Upper lobe of right lung (tissue), 1 donor: ENCODE results near the gene CRLF3. TPM values are rescaled to one million over a fixed set of nuclear protein-coding genes. Genes with fewer than 3 reads are reported as not detected.

ENCODE experiments used
- ATAC-seq: fragments of 200-7000 bp; cut with Tn5 transposase; one replicate; pipeline ENCODE4 v1.9.1; 2020; ENCODE audit warnings: mild to moderate bottlenecking, moderate library complexity
- DNase-seq: peaks from one replicate; pipeline ENCODE4 v3.0.0-alpha.2; 2020
- H3K27ac ChIP-seq: fragments of 200-600 bp; one replicate; pipeline ENCODE4 v1.8.0; 2022
- H3K27me3 ChIP-seq: fragments of 200-600 bp; one replicate; pipeline ENCODE4 v1.8.0; 2022; ENCODE audit warnings: mild to moderate bottlenecking
- H3K36me3 ChIP-seq: fragments of 200-600 bp; one replicate; pipeline ENCODE4 v1.8.0; 2022
- H3K4me1 ChIP-seq: fragments of 200-600 bp; one replicate; pipeline ENCODE4 v1.8.0; 2022
- H3K4me3 ChIP-seq: fragments of 200-600 bp; one replicate; pipeline ENCODE4 v1.8.0; 2022; ENCODE audit warnings: mild to moderate bottlenecking
- H3K9me3 ChIP-seq: fragments of 200-600 bp; one replicate; pipeline ENCODE4 v1.8.0; 2022
- CTCF ChIP-seq: fragments of 200-600 bp; IDR thresholded peaks from one replicate; pipeline ENCODE4 v1.8.0; 2022; ENCODE audit warnings: antibody characterized with exemption
- intact Hi-C: fragments of 100-400 bp; cut with DNase I; formaldehyde crosslinking; loops from one replicate; pipeline ENCODE4 v1.11.0; 2022
- total RNA-seq: library from RNA; stranded (reverse); fragmentation: NEBNext Ultra II Directional; extraction: Animal tissue kit (Norgen Biotek cat#: 25700); gene quantifications from one replicate; pipeline ENCODE4 v1.2.1, GENCODE V29; 2021
- donor health status: DM: no; HTN: yes; CAD: no; lungs with severe emphysema.

Gene CRLF3
- total RNA-seq, 1 donor from 2014 or later: 20.1 TPM

GRCh38 chr17:30848021-30848420 is 23.5 kb upstream of the CRLF3 start:
- ATAC-seq (no peak), DNase-seq (no peak)
- TF ChIP-seq CTCF: no peak
- Histone ChIP-seq H3K4me1 (no peaks in the 10 kb centered on the region), H3K36me3 (no peaks in the 10 kb centered on the region), H3K27ac (no peak overlapping the region), H3K9me3 (no peaks in the 10 kb centered on the region), H3K4me3 (no peak overlapping the region), H3K27me3 (no peaks in the 10 kb centered on the region)
- intact Hi-C loops: no loop called here

DNA sequence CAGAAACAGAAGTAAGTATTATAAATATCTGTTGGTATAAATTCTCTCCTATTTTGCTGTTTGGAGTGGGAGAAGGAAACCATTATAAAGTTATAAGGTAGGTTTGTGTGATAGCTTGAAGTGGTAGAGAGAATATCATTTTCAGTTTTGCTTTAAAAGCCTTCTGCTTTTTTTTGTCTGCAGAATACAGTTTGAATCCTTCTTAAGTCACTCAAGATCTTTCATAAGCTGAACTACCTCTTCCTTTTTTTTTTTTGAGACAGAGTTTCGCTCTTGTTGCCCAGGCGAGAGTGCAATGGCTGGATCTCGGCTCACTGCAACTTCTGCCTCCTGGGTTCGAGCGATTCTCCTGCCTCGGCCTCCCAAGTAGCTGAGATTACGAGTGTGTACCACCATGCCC is 16.3 kb upstream of the CRLF3 start:
- DNase-seq: peak; percentile 15
- no peaks in the 10 kb centered on the region for H3K36me3 ChIP-seq
- H3K27ac ChIP-seq: peak overlapping the region; percentile 53
- H3K4me3 ChIP-seq: peak overlapping the region; percentile 1
- no peaks in the 10 kb centered on the region for H3K4me1 ChIP-seq
- TF ChIP-seq CTCF: no peak
- intact Hi-C loops: no loop called here
- H3K27me3 ChIP-seq: no peaks in the 10 kb centered on the region
- no peaks in the 10 kb centered on the region for H3K9me3 ChIP-seq
- ATAC-seq: peak; percentile 72

DNA sequence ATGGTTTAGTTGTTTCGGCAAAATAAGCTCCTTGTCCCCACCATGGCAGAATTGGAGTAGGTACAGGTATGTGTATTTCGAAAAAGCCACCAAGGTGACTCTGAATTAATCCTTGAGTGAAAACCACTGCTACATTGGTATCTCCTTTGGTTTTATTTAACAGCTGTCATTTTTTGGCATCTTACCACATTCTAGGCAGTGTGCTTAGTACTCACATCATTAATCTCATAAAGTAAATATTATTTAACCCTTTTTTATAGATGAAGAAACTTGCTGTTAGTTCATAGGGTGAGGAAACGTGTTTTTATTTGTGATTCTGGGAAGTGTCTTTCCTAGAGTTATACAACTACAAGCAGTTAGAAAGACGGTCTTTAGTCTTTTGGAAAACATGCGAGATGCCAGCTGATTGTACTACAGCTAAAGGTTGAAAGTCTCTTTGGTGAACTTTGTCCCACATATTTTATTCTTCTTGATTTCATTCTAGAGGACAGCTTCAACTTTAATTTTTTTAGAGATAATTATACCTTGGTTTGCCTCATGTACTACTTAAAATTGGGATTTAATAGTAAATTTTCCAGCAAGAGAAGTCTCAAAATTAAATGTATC is 13.8 kb upstream of the CRLF3 start:
- DNase-seq (no peak), ATAC-seq (no peak)
- Histone ChIP-seq H3K9me3 (no peaks in the 10 kb centered on the region), H3K27me3 (no peaks in the 10 kb centered on the region), H3K36me3 (no peaks in the 10 kb centered on the region), H3K4me1 (no peaks in the 10 kb centered on the region), H3K4me3 (no peak overlapping the region), H3K27ac (no peak overlapping the region)
- no peak for TF ChIP-seq CTCF
- intact Hi-C loops: no loop called here

- intact Hi-C loops: no loop called here
- peak overlapping the region; percentile 90 for H3K4me3 ChIP-seq
- DNase-seq: no peak
- H3K4me1 ChIP-seq: peaks cover 14% of the 10 kb centered on the region
- no peak for TF ChIP-seq CTCF
- no peaks in the 10 kb centered on the region for H3K36me3 ChIP-seq
- ATAC-seq: no peak
- no peaks in the 10 kb centered on the region for H3K9me3 ChIP-seq
- H3K27ac ChIP-seq: no peak overlapping the region
- H3K27me3 ChIP-seq: no peaks in the 10 kb centered on the region
These were observed 8.1 kb upstream of the CRLF3 start for GRCh38 chr17:30832438-30833124.

DNA sequence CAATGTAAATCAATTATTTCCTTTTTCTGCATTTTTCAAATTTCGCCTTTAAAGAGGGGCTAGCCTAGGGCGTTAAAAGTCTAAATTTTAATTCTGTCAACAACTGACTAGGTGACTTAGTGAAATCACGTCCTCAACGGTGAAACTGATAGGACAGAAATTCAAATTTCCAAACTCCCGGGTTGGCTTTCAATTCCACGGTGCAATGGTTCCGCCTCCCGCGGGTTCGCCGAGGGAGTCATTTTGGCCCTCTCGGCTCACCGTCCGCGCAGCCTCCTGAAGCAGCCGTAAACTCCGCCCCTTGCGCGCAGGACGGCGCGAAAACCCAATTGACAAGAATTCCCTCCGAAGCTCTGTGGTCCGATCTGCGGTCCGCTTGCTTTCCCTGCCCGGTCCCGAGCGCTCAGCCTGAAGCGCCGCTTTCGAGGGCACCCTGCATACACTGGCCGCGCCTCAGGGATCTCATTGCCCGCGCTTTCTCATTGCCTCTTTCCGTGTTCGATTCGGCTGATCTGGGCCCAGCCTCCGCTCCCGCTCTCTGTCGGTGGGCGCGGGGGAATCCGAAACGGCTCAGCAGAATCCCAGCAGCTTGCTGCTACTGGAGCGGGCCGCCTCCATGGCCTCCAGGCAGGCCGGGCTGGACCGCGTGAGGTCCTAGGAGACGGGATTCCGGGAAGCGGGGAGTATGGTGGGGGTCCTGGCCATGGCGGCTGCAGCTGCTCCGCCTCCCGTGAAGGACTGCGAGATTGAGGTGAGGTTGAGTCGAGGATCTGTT is 7.4 kb upstream of the CRLF3 start, which contains the start of gene ATAD5:
ATAD5 (plus strand) TSS at position 304 of the 775 bp plus-strand sequence; CDS start at position 686, 382 bp downstream.
- Histone ChIP-seq H3K27me3 (no peaks in the 10 kb centered on the region), H3K4me1 (peaks cover 14% of the 10 kb centered on the region), H3K9me3 (no peaks in the 10 kb centered on the region), H3K36me3 (no peaks in the 10 kb centered on the region), H3K4me3 (peak within 1 kb of the TSS; percentile 90), H3K27ac (peak within 1 kb of the TSS; percentile 51)
- DNase-seq (peak; percentile 96), ATAC-seq (peak; percentile 100)
- intact Hi-C loops: no loop called here
- TF ChIP-seq CTCF: no peak
